T-cell (primary cell): ENCODE data around the gene AGPAT2. TPM values are rescaled to one million over a fixed set of nuclear protein-coding genes. Genes with fewer than 3 reads are reported as not detected.

Experiments
- ATAC-seq, 4 experiments: fragments of 200-7000 bp in 3 of 4; fragments of 150-1000 bp in 1 of 4; cut with Tn5 transposase; replicated peaks in 1 of 4; 1 replicate in 3 of 4; 2 replicates in 1 of 4; pipeline ENCODE4 v1.10.0; 2021; ENCODE audit warnings: moderate library complexity in 3 of 4, mild to moderate bottlenecking in 2 of 4, moderate number of reproducible peaks in 1 of 4
- CTCF ChIA-PET, 2 donors: fragments of 300-600 bp; sonication (Branson Sonifier 250); formaldehyde crosslinking; loops; one replicate each; lab custom pipeline; 2022; ENCODE audit warnings: antibody characterized with exemption in 2 of 2; lab: Charles Lee
- POLR2A ChIA-PET, 2 donors: fragments of 300-600 bp; sonication (Branson Sonifier 250); formaldehyde crosslinking; loops; one replicate each; lab custom pipeline; 2022; ENCODE audit warnings: antibody characterized with exemption in 2 of 2; lab: Charles Lee
- DNase-seq, 35 experiments: peaks; one replicate each; pipeline versions ENCODE4 v3.0.0 to v3.0.0-alpha.2; 2013 to 2023
- H3K27ac ChIP-seq: one replicate; pipeline ENCODE4 v1.5.1; 2013; ENCODE audit warnings: low read length
- H3K27me3 ChIP-seq, 2 experiments: replicated peaks in 1 of 2; 1 replicate in 1 of 2; 2 replicates in 1 of 2; pipeline versions ENCODE4 v1.6.1 to v1.7.0; 2013; ENCODE audit warnings: low read length in 1 of 2, mixed read lengths in 1 of 2; ENCODE audit not compliant: control insufficient read depth in 2 of 2, insufficient read depth in 2 of 2; ENCODE audit errors: extremely low read depth in 1 of 2
- H3K36me3 ChIP-seq, 2 donors: 1 replicate in 1 of 2; 2 replicates in 1 of 2; pipeline versions ENCODE4 v1.6.1 to v1.7.0; 2013; ENCODE audit warnings: low read length in 1 of 2; ENCODE audit not compliant: control insufficient read depth in 2 of 2, insufficient read depth in 1 of 2; ENCODE audit errors: extremely low read depth in 1 of 2
- H3K4me1 ChIP-seq, 2 experiments: 1 replicate in 1 of 2; 2 replicates in 1 of 2; pipeline versions ENCODE4 v1.6.1 to v1.7.0; 2013; ENCODE audit warnings: low read length in 2 of 2, mixed read lengths in 1 of 2; ENCODE audit not compliant: insufficient read depth in 2 of 2, control insufficient read depth in 1 of 2; ENCODE audit errors: extremely low read depth in 1 of 2
- H3K4me3 ChIP-seq, 2 donors: 1 replicate in 1 of 2; 2 replicates in 1 of 2; pipeline versions ENCODE4 v1.5.1 to v1.7.0; 2013; ENCODE audit warnings: mild to moderate bottlenecking in 2 of 2, low read length in 1 of 2, moderate library complexity in 1 of 2; ENCODE audit not compliant: control insufficient read depth in 1 of 2; ENCODE audit errors: extremely low read depth in 1 of 2
- H3K9me3 ChIP-seq: 2 replicates; pipeline ENCODE4 v1.7.0; 2013
- H3K27ac Mint-ChIP-seq, 2 donors: one replicate each; pipeline ENCODE4 v1.8.0; 2020 to 2021; ENCODE audit warnings: mild to moderate bottlenecking in 2 of 2, mixed read lengths in 2 of 2
- H3K27me3 Mint-ChIP-seq, 2 donors: one replicate each; pipeline ENCODE4 v1.8.0; 2021 to 2022; ENCODE audit warnings: mixed read lengths in 2 of 2
- H3K36me3 Mint-ChIP-seq: one replicate; pipeline ENCODE4 v1.8.0; 2021; ENCODE audit warnings: mixed read lengths
- H3K4me1 Mint-ChIP-seq, 3 donors: one replicate each; pipeline ENCODE4 v1.8.0; 2020 to 2022; ENCODE audit warnings: mixed read lengths in 3 of 3, mild to moderate bottlenecking in 1 of 3
- H3K4me3 Mint-ChIP-seq, 3 donors: one replicate each; pipeline ENCODE4 v1.8.0; 2020 to 2022; ENCODE audit warnings: mild to moderate bottlenecking in 3 of 3, mixed read lengths in 3 of 3, moderate library complexity in 3 of 3
- H3K9me3 Mint-ChIP-seq, 3 donors: one replicate each; pipeline ENCODE4 v1.8.0; 2020 to 2022; ENCODE audit warnings: mixed read lengths in 3 of 3
- WGBS: methylation state at CpG from one replicate; pipeline ENCODE4 v1.1.5; 2013; ENCODE audit warnings: missing lambda C conversion rate; ENCODE audit not compliant: insufficient coverage; 5-methylcytosine and 5-hydroxymethylcytosine counted together
- total RNA-seq, 35 experiments: library from RNA in 6 of 35; stranded (reverse) in 6 of 35; fragments of 120-200 nt in 1 of 35; gene quantifications; one replicate each; pipeline versions ENCODE4 v1.2.1 to v1.2.4 and lab custom pipeline; 2013 to 2026

Gene AGPAT2
- total RNA-seq, 5 donors from 2014 or later (not counting 1 experiment from before 2014, with no cell fraction given) = 6.5 to 13.0 (median 12.1) TPM

DNA sequence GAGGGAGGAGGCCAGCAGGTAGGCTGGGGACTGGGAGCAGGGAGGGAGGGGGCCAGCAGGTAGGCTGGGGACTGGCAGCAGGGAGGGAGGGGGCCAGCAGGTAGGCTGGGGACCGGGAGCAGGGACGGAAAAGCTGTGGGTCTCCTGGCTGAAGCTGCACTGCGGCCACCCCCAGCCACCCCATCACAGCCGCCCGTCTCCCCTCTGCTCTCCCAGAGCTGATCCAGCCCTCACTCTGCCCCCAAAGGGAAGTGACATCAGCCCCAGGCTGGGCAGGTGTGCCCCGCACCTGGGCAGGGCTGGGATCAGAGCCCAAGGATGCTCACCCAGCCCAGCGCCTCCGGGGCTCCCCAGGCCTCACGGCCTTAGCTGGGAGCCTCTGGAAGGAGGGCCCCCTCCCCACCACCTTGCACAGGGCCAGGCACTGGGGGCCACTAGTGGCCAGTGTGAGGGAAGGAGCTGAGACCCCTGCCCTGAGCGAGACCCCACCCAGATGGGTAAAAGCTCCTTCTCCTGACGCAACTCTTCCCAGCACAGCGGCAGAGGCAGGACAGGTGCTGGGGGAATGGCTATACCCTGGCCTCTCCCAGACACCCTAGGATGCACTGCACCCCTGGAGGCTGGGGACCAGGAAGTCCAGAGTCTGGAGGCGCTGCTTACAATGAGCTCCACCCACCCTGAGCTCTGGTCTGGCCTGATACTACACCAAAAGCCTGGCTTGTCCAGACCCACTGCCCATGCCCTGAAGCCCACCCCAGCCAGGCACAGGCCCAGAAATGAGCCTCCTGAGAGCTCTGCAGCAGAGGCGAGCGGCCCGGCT lies 11.6 kb downstream of the AGPAT2 start:
- H3K9me3 Mint-ChIP-seq = no peaks in the 10 kb centered on the region
- H3K4me3 ChIP-seq = no peak overlapping the region
- no peak overlapping the region for H3K27ac Mint-ChIP-seq
- no peaks in the 10 kb centered on the region for H3K27me3 Mint-ChIP-seq
- H3K4me3 Mint-ChIP-seq = no peak overlapping the region
- no peaks in the 10 kb centered on the region for H3K9me3 ChIP-seq
- no peak for DNase-seq
- POLR2A ChIA-PET = interaction anchor here in 1 of 2 donors (0.6 kb wide), 1 partner anchor 40 kb away, joined by 3 read pairs; no protein-coding TSS in a partner anchor
- 95% methylated on average over 8 of the region's 16 CpGs for WGBS
- no peak overlapping the region for H3K27ac ChIP-seq
- peaks cover 0 to under 1% of the 10 kb centered on the region in 2 experiments for H3K27me3 ChIP-seq
- H3K4me1 ChIP-seq = peaks cover 0 to 2% of the 10 kb centered on the region in 2 experiments
- no peaks in the 10 kb centered on the region for H3K36me3 Mint-ChIP-seq
- H3K36me3 ChIP-seq = peaks cover 0 to 2% of the 10 kb centered on the region in 2 donors
- no peaks in the 10 kb centered on the region for H3K4me1 Mint-ChIP-seq
- CTCF ChIA-PET = interaction anchor here in 1 of 2 donors (0.6 kb wide), 1 partner anchor 187 kb away, joined by 3 read pairs; no protein-coding TSS in a partner anchor
- ATAC-seq = no peak

GRCh38 chr9:136674786-136675349 lies 12.4 kb downstream of the AGPAT2 start:
- 84% methylated on average over 9 of the region's 11 CpGs for WGBS
- no peak overlapping the region for H3K27ac ChIP-seq
- CTCF ChIA-PET = no interaction called here

DNA sequence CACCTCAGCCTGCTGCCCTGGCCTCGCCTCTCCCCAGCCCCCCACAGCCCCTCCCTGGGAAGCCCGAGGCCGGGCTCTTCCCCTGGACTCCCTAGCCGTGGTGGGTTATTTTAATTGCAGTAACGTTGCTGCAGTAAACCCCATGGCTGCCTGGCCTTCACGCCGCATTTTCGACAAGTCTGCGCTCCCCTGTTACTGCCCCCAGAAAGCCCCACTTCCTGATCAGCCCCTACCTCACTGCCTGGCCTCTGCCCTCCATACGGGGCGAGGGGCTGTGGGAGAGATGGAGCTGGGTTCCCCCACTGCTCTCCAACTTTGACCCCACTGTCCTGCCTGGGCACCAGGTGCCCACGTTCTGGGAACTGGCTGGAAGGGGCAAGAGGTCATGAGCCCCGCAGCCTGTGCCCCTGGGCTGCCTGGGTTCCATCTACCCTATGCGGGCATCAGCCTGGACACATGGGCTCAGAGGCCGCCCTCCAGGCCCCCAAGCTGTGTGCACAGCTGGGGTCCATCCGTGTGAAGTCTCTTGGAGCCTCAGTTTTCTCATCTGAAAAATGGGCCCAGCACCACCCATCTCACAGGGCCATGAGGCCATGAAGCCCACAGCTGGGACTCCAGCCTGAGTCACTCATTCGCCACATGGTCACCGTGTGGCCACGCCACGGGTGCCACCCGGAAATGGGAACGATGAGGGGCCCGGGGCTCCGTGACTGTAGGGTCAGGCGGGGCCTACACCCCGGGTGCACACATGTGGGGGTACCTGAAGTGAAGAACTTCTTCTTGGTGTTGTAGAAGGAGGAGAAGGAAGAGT lies 13.1 kb downstream of the AGPAT2 start:
- no peaks in the 10 kb centered on the region for H3K9me3 ChIP-seq
- CTCF ChIA-PET = no interaction called here
- no peaks in the 10 kb centered on the region for H3K27me3 Mint-ChIP-seq
- no peak overlapping the region for H3K4me3 Mint-ChIP-seq
- no peak overlapping the region for H3K27ac Mint-ChIP-seq
- DNase-seq (no peak), ATAC-seq (no peak)
- no peaks in the 10 kb centered on the region for H3K36me3 Mint-ChIP-seq
- H3K9me3 Mint-ChIP-seq = no peaks in the 10 kb centered on the region
- no peak overlapping the region for H3K27ac ChIP-seq
- H3K36me3 ChIP-seq = peaks cover 0 to 2% of the 10 kb centered on the region in 2 donors
- H3K27me3 ChIP-seq = peaks cover 0 to 15% of the 10 kb centered on the region in 2 experiments
- H3K4me1 ChIP-seq = peaks cover 0 to 2% of the 10 kb centered on the region in 2 experiments
- 88% methylated on average over 10 of the region's 26 CpGs for WGBS
- H3K4me1 Mint-ChIP-seq = no peaks in the 10 kb centered on the region
- POLR2A ChIA-PET = no interaction called here
- no peak overlapping the region for H3K4me3 ChIP-seq

More at GRCh38 chr9:136674786-136675349, 12.4 kb downstream of the AGPAT2 start:
- H3K4me3 Mint-ChIP-seq = no peak overlapping the region
- Histone ChIP-seq H3K4me1 (peaks cover 0 to 2% of the 10 kb centered on the region in 2 experiments), H3K36me3 (peaks cover 0 to 2% of the 10 kb centered on the region in 2 donors), H3K27me3 (peaks cover 0 to 9% of the 10 kb centered on the region in 2 experiments), H3K4me3 (no peak overlapping the region), H3K9me3 (no peaks in the 10 kb centered on the region)
- no peaks in the 10 kb centered on the region for H3K27me3 Mint-ChIP-seq
- no peak overlapping the region for H3K27ac Mint-ChIP-seq
- DNase-seq = no peak
- H3K9me3 Mint-ChIP-seq = no peaks in the 10 kb centered on the region
- POLR2A ChIA-PET = no interaction called here
- ATAC-seq = no peak
- no peaks in the 10 kb centered on the region for H3K36me3 Mint-ChIP-seq
- no peaks in the 10 kb centered on the region for H3K4me1 Mint-ChIP-seq

GRCh38 chr9:136673088-136673974 lies 13.9 kb downstream of the AGPAT2 start:
- no peak overlapping the region for H3K27ac ChIP-seq
- no peaks in the 10 kb centered on the region for H3K4me1 Mint-ChIP-seq
- H3K4me3 ChIP-seq = no peak overlapping the region
- H3K27me3 ChIP-seq = peaks cover 0 to 22% of the 10 kb centered on the region in 2 experiments
- ATAC-seq (no peak), DNase-seq (no peak)
- CTCF ChIA-PET = interaction anchor here in 1 of 2 donors (1.2 kb wide), 1 partner anchor 65 kb away, joined by 3 read pairs; no protein-coding TSS in a partner anchor
- H3K27me3 Mint-ChIP-seq = peaks cover 0 to 2% of the 10 kb centered on the region in 2 donors
- POLR2A ChIA-PET = no interaction called here
- no peaks in the 10 kb centered on the region for H3K9me3 ChIP-seq
- WGBS = 91% methylated on average over 19 of the region's 35 CpGs
- H3K27ac Mint-ChIP-seq = no peak overlapping the region
- H3K4me1 ChIP-seq = peaks cover 0 to 2% of the 10 kb centered on the region in 2 experiments
- peaks cover 0 to 2% of the 10 kb centered on the region in 2 donors for H3K36me3 ChIP-seq
- H3K36me3 Mint-ChIP-seq = no peaks in the 10 kb centered on the region
- no peaks in the 10 kb centered on the region for H3K9me3 Mint-ChIP-seq
- no peak overlapping the region for H3K4me3 Mint-ChIP-seq

GRCh38 chr9:136672431-136673087 lies 14.7 kb downstream of the AGPAT2 start:
- Histone ChIP-seq H3K4me1 (peaks cover 0 to 2% of the 10 kb centered on the region in 2 experiments), H3K4me3 (no peak overlapping the region), H3K27me3 (peaks cover 0 to 30% of the 10 kb centered on the region in 2 experiments), H3K27ac (no peak overlapping the region), H3K9me3 (no peaks in the 10 kb centered on the region), H3K36me3 (peaks cover 0 to 2% of the 10 kb centered on the region in 2 donors)
- POLR2A ChIA-PET = no interaction called here
- Mint-ChIP-seq H3K9me3 (no peaks in the 10 kb centered on the region), H3K27me3 (peaks cover 0 to 2% of the 10 kb centered on the region in 2 donors), H3K4me3 (no peak overlapping the region), H3K4me1 (no peaks in the 10 kb centered on the region), H3K36me3 (no peaks in the 10 kb centered on the region), H3K27ac (no peak overlapping the region)
- CTCF ChIA-PET = interaction anchor here (0.5 to 1.2 kb wide), 2 partner anchors 21 to 66 kb away, joined by 3 to 8 read pairs; no protein-coding TSS in a partner anchor
- ATAC-seq (no peak), DNase-seq (no peak)
- 93% methylated on average over 3 of the region's 14 CpGs for WGBS
